K562 (cell line): ENCODE measurements around the gene TRIP10. TPM values are rescaled to one million over a fixed set of nuclear protein-coding genes. Genes with fewer than 3 reads are reported as not detected.

Experiments
- ARID4B ChIP-seq: sonication (generic); formaldehyde crosslinking; IDR thresholded peaks from 2 replicates; pipeline ENCODE4 v1.8.0; 2022; ENCODE audit warnings: mild to moderate bottlenecking, missing genetic modification reagents
- CTCF ChIP-seq, 3 experiments: IDR thresholded peaks in 2 of 3; conservative IDR thresholded peaks in 1 of 3; 2 replicates each; pipeline ENCODE4 v1.5.1; 2011 to 2012; ENCODE audit warnings: low read length in 3 of 3, mild to moderate bottlenecking in 3 of 3, control low read depth in 2 of 3, improper control_type of control experiment in 1 of 3, inconsistent platforms in 1 of 3, low read depth in 1 of 3, mixed read lengths in 1 of 3, moderate library complexity in 1 of 3; ENCODE audit not compliant: insufficient read depth in 2 of 3
- FOXP4 ChIP-seq: sonication (generic); formaldehyde crosslinking; IDR thresholded peaks from 2 replicates; pipeline ENCODE4 v1.8.0; 2022; ENCODE audit warnings: mild to moderate bottlenecking, missing genetic modification reagents, borderline replicate concordance
- MED1 ChIP-seq: sonication (generic); formaldehyde crosslinking; IDR thresholded peaks from 2 replicates; pipeline ENCODE4 v1.8.1; 2023; ENCODE audit warnings: missing genetic modification reagents, borderline replicate concordance
- NCOA6 ChIP-seq: fragments of 450-650 bp; IDR thresholded peaks from 2 replicates; pipeline ENCODE4 v1.6.1; 2017; ENCODE audit warnings: mild to moderate bottlenecking
- SFPQ ChIP-seq: fragments of 200-400 bp; formaldehyde crosslinking; IDR thresholded peaks from 2 replicates; pipeline ENCODE4 v1.6.1; 2017; ENCODE audit warnings: mild to moderate bottlenecking, low read depth, low read length, moderate library complexity
- THRB ChIP-seq: fragments of 450-650 bp; formaldehyde crosslinking; conservative IDR thresholded peaks from 2 replicates; pipeline ENCODE4 v1.4.0; 2022; ENCODE audit warnings: mild to moderate bottlenecking, missing genetic modification characterization
- YBX1 ChIP-seq: fragments of 450-650 bp; IDR thresholded peaks from 2 replicates; pipeline ENCODE4 v1.7.1; 2016; ENCODE audit warnings: mild to moderate bottlenecking
- ZBTB8A ChIP-seq: fragments of 450-650 bp; IDR thresholded peaks from 2 replicates; pipeline ENCODE4 v1.6.1; 2018; ENCODE audit warnings: mild to moderate bottlenecking, moderate library complexity; ENCODE audit not compliant: partially characterized antibody
- ZNF217 ChIP-seq: sonication (generic); formaldehyde crosslinking; IDR thresholded peaks from 2 replicates; pipeline ENCODE4 v1.8.0; 2022; ENCODE audit warnings: mild to moderate bottlenecking, missing genetic modification reagents
- ZNF274 ChIP-seq: IDR thresholded peaks from 2 replicates; pipeline ENCODE4 v1.6.1; 2011; ENCODE audit warnings: low read depth, mild to moderate bottlenecking, low read length, moderate library complexity, borderline replicate concordance
- polyA plus RNA-seq, 8 experiments: library from polyadenylated mRNA; depleted of rRNA in 4 of 8; stranded (reverse) in 5 of 8; unstranded in 3 of 8; fragments of >200 nt; fragmentation: Nextera tagmentation in 2 of 8; fragmentation: Illumina TruSeq in 1 of 8; extraction: Ambion mirVana in 2 of 8; extraction: Trizol in 1 of 8; gene quantifications; 2 replicates each; pipeline versions ENCODE4 v1.2.1 to v1.2.3, GENCODE V29; 2011 to 2014; ENCODE audit warnings: inconsistent platforms in 1 of 8, missing spikeins in 1 of 8
- total RNA-seq, 7 experiments: library from RNA; depleted of rRNA in 6 of 7; stranded (reverse); fragments of >200 nt in 6 of 7; fragmentation: Illumina TruSeq in 2 of 7; extraction: Trizol in 2 of 7; gene quantifications; 2 replicates each; pipeline versions ENCODE4 v1.2.1 to v1.2.3, GENCODE V29; 2011 to 2021; ENCODE audit warnings: low replicate concordance in 1 of 7

TRIP10 gene
- total and polyA plus RNA-seq, 9 of the 15 experiments (the other 6 are each of a cell fraction or from before 2014, with no cell fraction given): 1.2 to 66.8 (median 36.1) TPM

GRCh38 chr19:6753178-6754031 lies 13.9 kb downstream of the TRIP10 start (continued):
- TF ChIP-seq ARID4B: peak; percentile 96
- no peak for TF ChIP-seq YBX1
- TF ChIP-seq CTCF (IDR thresholded peaks at IDR 0.05 in 2 of 3, conservative IDR thresholded peaks at IDR 0.05 in 1 of 3; ENCODE audit: insufficient read depth in 2 of 3, low read depth in 1 of 3, low read length in 3 of 3): peak; percentile 58 to 80 (median 75)
- TF ChIP-seq NCOA6: no peak
- TF ChIP-seq FOXP4 (CRISPR knock-in tag): peak; percentile 31; the same call in 1 of the 2 replicates
- TF ChIP-seq ZBTB8A: no peak
- TF ChIP-seq ZNF217 (CRISPR knock-in tag): no peak
- TF ChIP-seq SFPQ: no peak
- TF ChIP-seq THRB (CRISPR knock-in tag): no peak; the same call in 1 of the 2 replicates
- TF ChIP-seq ZNF274: no peak; the same call in 1 of the 2 replicates
- TF ChIP-seq MED1 (CRISPR knock-in tag): no peak
